GM19351 (cell line): Measurements from ENCODE around the gene HYAL4.
"Not testable (repeated sequence)": the region's sequence is repeated elsewhere in the genome, so short reads cannot be mapped to it uniquely, and the experiment has no call there.

ENCODE experiments used
- ATAC-seq: cut with Tn5 transposase; IDR thresholded peaks from one replicate; pipeline ENCODE4 v1.9.1; 2021; ENCODE audit warnings: mild to moderate bottlenecking, moderate library complexity; ENCODE audit not compliant: unreplicated experiment

The HYAL4 gene

GRCh38 chr7:123846217-123846891 is 1.4 kb downstream of the HYAL4 start:
- peak; percentile 56 for ATAC-seq

DNA sequence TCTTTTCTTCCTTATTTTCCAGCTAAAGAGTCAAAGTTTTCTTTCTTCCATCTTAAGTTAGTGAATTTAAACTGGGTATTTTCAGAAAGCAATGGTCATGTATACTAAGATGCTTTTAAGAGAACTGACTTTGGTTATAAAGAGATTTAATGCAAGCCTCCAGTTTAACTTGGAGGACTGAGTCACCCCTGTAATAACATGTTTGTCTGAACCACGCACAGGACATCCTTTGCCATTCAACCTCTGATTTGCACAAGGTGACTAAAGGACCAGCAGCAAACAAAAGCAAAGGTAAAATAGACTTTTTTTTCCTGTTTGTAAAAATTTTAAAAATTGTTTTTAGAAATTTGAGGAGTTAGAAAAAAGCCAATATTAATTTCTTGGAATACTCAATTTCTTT is 2.9 kb downstream of the HYAL4 start:
- no peak for ATAC-seq

- no peak for ATAC-seq
Observed at GRCh38 chr7:123849855-123850254, 4.9 kb downstream of the HYAL4 start.

- not testable (repeated sequence) for ATAC-seq
Observed at GRCh38 chr7:123851404-123851803, 6.4 kb downstream of the HYAL4 start.

GRCh38 chr7:123854291-123854690 is 9.3 kb downstream of the HYAL4 start:
- not testable (repeated sequence) for ATAC-seq

DNA sequence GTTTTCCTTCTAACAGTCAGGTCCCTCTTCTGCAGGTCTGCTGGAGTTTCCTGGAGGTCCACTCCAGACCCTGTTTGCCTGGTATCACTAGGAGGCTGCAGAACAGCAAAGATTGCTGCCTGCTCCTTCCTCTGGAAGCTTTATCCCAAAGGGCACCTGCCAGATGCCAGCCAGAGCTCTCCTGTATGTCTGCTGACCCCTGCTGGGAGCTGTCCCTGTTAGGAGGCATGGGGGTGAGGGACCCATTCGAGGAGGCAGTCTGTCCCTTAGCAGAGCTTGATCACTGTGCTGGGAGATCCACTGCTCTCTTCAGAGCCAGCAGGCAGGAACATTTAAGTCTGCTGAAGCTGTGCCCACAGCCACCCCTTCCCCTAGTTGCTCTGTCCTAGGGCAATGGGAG is 11.5 kb downstream of the HYAL4 start:
- ATAC-seq: not testable (repeated sequence)

DNA sequence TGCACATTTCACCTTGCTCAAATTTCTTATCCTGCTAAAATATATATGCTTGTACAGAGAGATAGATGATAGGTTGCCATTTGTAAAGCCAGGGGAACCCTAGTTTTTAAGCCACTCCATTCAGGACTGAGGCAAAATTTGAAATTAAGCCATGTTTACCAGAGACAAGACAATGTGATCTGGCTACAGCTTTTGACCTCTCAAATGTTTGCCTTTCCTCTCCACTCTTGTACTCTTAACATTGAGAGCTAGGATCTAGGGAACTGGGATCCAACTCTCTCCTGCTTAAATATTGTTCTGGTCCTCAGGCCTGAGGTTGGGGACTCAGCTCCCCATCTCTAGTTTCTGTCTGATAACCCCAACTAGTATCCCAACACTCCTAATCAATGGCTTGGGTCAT is 15.9 kb downstream of the HYAL4 start:
- no peak for ATAC-seq

DNA sequence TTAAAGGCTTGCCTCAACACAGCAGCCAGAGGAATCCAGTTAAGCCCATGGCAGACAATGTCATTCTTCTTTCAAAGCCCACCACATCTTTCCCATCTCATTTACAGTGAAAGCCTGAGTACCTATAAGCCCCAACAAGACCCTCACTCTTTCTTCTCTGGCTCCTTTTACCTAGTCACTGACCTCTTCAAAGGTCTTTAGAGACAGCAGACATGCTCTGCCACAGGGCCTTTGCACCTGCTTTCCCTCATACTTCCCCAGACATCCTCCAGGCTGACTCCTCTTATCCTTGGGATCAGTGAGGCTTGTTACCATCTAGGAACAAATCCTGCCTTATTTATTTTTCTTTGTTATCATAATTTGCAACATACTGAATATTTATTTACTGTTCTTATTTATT is 17.8 kb downstream of the HYAL4 start:
- no peak for ATAC-seq

- ATAC-seq: no peak
Observed at GRCh38 chr7:123863461-123863860, 18.5 kb downstream of the HYAL4 start.

- no peak for ATAC-seq
Observed at GRCh38 chr7:123864012-123864411, 19.0 kb downstream of the HYAL4 start.

- no peak for ATAC-seq
Observed at GRCh38 chr7:123864436-123864835, 19.5 kb downstream of the HYAL4 start.

GRCh38 chr7:123864966-123865365 is 20.0 kb downstream of the HYAL4 start:
- ATAC-seq: no peak

DNA sequence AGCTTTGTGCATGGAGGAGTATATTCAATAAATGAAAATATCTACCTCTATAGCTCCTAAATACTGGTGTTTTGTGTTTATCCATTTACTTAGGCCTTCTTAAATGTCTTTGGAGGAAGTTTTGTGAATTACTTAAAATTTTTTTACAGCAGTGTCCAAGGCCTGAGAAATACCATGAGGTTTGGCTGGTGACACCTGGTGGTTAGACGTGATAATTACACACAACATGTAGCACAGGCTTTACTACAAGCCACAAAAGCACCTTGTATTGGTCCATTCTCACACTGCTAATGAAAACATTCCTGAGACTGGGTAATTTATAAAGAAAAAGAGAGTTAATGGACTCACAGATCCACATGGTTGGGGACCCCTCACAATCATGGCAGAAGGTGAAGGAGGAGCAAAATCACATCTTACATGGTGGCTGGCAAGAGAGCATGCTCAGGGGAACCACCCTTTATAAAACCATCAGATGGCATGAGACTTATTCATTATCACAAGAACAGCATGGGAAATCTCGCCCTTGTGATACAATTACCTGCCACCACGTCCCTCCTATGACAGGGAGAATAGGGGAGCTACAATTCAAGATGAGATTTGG is 20.6 kb downstream of the HYAL4 start:
- ATAC-seq: peak; percentile 85

DNA sequence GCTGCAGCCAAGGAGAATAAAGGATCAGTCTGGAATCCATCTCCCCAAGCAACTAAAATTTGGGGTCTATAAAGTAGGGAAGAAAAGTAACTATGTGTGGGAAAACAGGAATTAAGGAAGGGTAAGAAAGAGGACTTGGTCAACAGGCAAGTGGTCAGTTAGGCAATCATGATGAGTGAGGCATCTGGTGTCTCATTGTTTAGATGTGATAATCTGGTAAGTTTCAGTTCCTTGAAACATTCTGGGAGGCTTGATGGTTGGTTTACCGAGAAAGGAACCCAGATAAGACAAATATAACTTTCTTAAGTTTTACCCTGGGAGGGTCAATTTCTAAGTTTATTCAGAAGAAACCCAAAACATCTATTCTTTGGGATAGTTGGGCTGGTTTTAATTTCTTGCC is 22.3 kb downstream of the HYAL4 start:
- ATAC-seq: no peak

DNA sequence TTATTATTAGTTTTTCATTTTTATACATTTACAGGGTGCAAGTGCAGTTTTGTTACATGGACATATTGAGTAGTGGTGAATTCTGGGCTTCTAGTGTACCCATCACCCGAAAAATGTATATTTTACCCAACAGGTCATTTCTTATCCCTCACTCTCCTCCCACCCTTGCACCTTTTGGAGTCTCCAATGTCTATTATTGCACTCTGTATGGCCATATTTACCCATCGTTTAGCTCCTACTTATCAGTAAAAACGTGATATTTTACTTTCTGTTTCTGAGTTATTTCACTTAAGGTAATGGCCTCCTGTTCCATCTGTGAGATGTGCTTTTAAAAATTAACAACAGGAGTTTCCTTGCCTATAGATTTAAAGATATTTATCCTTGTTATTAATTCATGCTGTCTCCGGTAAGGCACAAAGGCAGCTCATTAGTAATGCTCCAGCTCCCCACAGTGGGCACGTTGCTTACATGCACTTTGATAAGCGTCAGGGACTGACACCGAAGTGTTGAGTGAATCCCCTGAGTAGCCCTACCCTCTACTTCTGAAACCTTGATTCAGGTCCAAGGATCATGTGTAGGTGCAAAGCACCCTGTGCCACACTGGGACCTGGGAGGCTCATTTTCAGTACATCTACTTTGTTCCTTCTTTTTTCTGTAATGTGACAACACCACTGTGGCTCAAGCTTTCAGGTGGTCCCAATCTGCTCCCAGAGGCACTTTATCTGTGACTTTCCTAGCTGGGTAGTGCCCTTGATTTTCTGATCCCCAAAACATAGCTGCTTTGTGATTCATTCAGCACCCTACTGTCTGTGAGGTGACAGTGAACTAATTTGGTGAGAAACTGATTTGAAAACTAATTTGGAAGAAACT is 27.3 kb downstream of the HYAL4 start:
- peak; percentile 95 for ATAC-seq

DNA sequence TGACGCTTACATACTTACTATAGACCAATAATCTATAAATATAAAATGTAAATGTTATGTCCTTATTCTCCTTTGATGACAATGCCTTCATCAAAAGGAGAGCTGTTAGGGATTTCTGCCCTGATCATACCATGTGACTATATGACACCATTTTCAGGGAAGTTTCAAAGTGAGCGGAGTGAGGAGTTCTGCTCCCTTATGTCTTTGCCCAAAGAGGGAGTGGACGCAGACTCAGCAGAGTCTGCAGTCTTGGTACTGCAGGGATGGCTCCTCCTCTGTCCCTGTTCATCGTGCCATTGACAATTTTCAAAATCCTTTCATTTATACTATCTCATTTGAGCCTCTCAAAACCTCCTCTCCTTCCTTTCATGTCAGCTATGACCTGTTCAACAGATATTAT is 27.9 kb downstream of the HYAL4 start:
- ATAC-seq: no peak

- ATAC-seq: no peak
Observed at GRCh38 chr7:123876557-123877256, 31.7 kb downstream of the HYAL4 start.

DNA sequence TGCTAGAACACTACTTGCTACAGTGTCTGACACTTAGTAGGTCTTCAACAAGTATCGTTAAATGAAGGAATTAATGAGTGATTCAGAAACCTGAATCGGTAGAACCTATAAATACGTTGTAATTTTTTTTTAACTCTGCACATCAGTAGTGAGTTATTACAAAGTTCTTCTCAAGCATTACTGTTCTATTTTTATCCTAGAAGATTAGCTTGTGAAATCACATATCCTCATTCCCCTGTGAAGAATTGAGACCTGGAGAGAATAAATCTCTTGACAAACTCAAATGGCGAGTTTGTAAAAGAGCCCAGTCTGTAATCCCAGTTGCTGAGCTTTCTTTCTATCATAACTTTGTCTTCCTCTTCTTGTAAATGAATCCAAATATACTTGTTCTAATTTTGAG is 34.7 kb downstream of the HYAL4 start:
- ATAC-seq: no peak

GRCh38 chr7:123881300-123881699 is 36.3 kb downstream of the HYAL4 start:
- no peak for ATAC-seq

GRCh38 chr7:123883154-123883553 is 38.2 kb downstream of the HYAL4 start:
- ATAC-seq: no peak

GRCh38 chr7:123888192-123888591 is 43.2 kb downstream of the HYAL4 start:
- ATAC-seq: no peak
